SK-N-SH (cell line): ENCODE data around the gene CASTOR2. TPM values are rescaled to one million over a fixed set of nuclear protein-coding genes. Genes with fewer than 3 reads are reported as not detected.

Source experiments
- CTCF ChIA-PET: fragments of 300-600, 350-600 bp; formaldehyde crosslinking; extraction: SDS; loops from one replicate; lab custom pipeline; 2021; lab: Yijun Ruan, JAX
- POLR2A ChIA-PET: fragments of 350-600 bp; sonication (Branson Sonifier 250); formaldehyde crosslinking; extraction: SDS; loops from one replicate; lab custom pipeline; 2020; ENCODE audit warnings: antibody characterized with exemption, inconsistent platforms; lab: Yijun Ruan, JAX
- DNase-seq: peaks from one replicate; pipeline ENCODE4 v3.0.0; 2012
- H2AFZ ChIP-seq: fragments of 200-600 bp; sonication (generic); 2 replicates; pipeline ENCODE4 v1.8.1; 2016; ENCODE audit warnings: antibody characterized with exemption, mild to moderate bottlenecking, low read depth
- H3F3A ChIP-seq: fragments of 200-600 bp; sonication (generic); replicated peaks from 2 replicates; pipeline ENCODE3; 2016; ENCODE audit warnings: antibody characterized with exemption, mild to moderate bottlenecking; ENCODE audit not compliant: insufficient read depth
- H3K27ac ChIP-seq, 2 experiments: fragments of 200-500 bp in 1 of 2; fragments of 200-600 bp in 1 of 2; sonication (Bioruptor generic) in 1 of 2; sonication (generic), shearing (Covaris generic) in 1 of 2; 2 replicates each; pipeline versions ENCODE4 v1.5.1 to v1.6.1; 2014 to 2016; ENCODE audit warnings: low read depth in 2 of 2, inconsistent platforms in 1 of 2, low read length in 1 of 2, mild to moderate bottlenecking in 1 of 2, mixed read lengths in 1 of 2
- H3K27me3 ChIP-seq: fragments of 200-600 bp; sonication (generic), shearing (Covaris generic); 2 replicates; pipeline ENCODE4 v1.6.1; 2016; ENCODE audit warnings: mixed run types; ENCODE audit not compliant: insufficient read depth
- H3K36me3 ChIP-seq, 2 experiments: fragments of 200-500 bp in 1 of 2; fragments of 200-600 bp in 1 of 2; sonication (Bioruptor generic) in 1 of 2; sonication (generic) in 1 of 2; replicated peaks in 1 of 2; 2 replicates each; pipeline versions ENCODE3 to v1.5.1; 2014 to 2016; ENCODE audit warnings: low read length in 1 of 2, mild to moderate bottlenecking in 1 of 2; ENCODE audit not compliant: insufficient read depth in 2 of 2, control insufficient read depth in 1 of 2
- H3K4me1 ChIP-seq, 2 experiments: fragments of 200-500 bp in 1 of 2; fragments of 200-600 bp in 1 of 2; sonication (Bioruptor generic) in 1 of 2; sonication (generic), shearing (Covaris generic) in 1 of 2; 2 replicates each; pipeline versions ENCODE4 v1.5.1 to v1.6.1; 2014 to 2016; ENCODE audit warnings: low read depth in 1 of 2, low read length in 1 of 2, mixed run types in 1 of 2; ENCODE audit not compliant: insufficient read depth in 2 of 2, control insufficient read depth in 1 of 2
- H3K4me2 ChIP-seq: fragments of 200-600 bp; sonication (generic), shearing (Covaris generic); 2 replicates; pipeline ENCODE4 v1.6.1; 2017; ENCODE audit warnings: mixed run types
- H3K4me3 ChIP-seq, 2 experiments: fragments of 200-500 bp in 1 of 2; fragments of 200-600 bp in 1 of 2; sonication (Bioruptor generic) in 1 of 2; sonication (generic), shearing (Covaris generic) in 1 of 2; 2 replicates each; pipeline versions ENCODE4 v1.5.1 to v1.8.1; 2014 to 2016; ENCODE audit warnings: low read depth in 2 of 2, inconsistent platforms in 1 of 2, low read length in 1 of 2, mild to moderate bottlenecking in 1 of 2, mixed read lengths in 1 of 2, moderate library complexity in 1 of 2
- H3K79me2 ChIP-seq: fragments of 200-600 bp; sonication (generic); 2 replicates; pipeline ENCODE4 v1.8.1; 2017; ENCODE audit warnings: mild to moderate bottlenecking; ENCODE audit not compliant: insufficient read depth
- H3K9ac ChIP-seq: fragments of 200-600 bp; sonication (generic); 2 replicates; pipeline ENCODE4 v1.6.1; 2017; ENCODE audit warnings: mixed run types
- H3K9me2 ChIP-seq: fragments of 200-600 bp; sonication (generic); 2 replicates; pipeline ENCODE4 v1.6.1; 2017; ENCODE audit warnings: mixed run types
- H3K9me3 ChIP-seq: fragments of 200-600 bp; sonication (generic); 2 replicates; pipeline ENCODE4 v1.6.1; 2017; ENCODE audit warnings: mixed run types, mild to moderate bottlenecking, moderate library complexity
- H4K20me1 ChIP-seq: fragments of 200-600 bp; sonication (generic); 2 replicates; pipeline ENCODE4 v1.6.1; 2017; ENCODE audit warnings: mild to moderate bottlenecking, mixed run types; ENCODE audit not compliant: insufficient read depth
- CTCF ChIP-seq: fragments of 200-600 bp; sonication (generic); IDR thresholded peaks from 2 replicates; pipeline ENCODE4 v1.6.1; 2017; ENCODE audit warnings: antibody characterized with exemption, mild to moderate bottlenecking, moderate library complexity
- EP300 ChIP-seq, 2 experiments: IDR thresholded peaks; 2 replicates each; pipeline versions ENCODE4 v1.4.0 to v1.6.1; 2012; ENCODE audit warnings: borderline replicate concordance in 1 of 2, low read depth in 1 of 2, low read length in 1 of 2
- FOXM1 ChIP-seq: IDR thresholded peaks from 2 replicates; pipeline ENCODE4 v1.4.0; 2012; ENCODE audit warnings: low read depth, mild to moderate bottlenecking
- MEF2A ChIP-seq: IDR thresholded peaks from 2 replicates; pipeline ENCODE4 v1.4.0; 2012; ENCODE audit warnings: low read depth, borderline replicate concordance
- POLR2AphosphoS5 ChIP-seq: IDR thresholded peaks from 2 replicates; pipeline ENCODE4 v1.6.1; 2012; ENCODE audit warnings: low read depth, low read length
- RCOR1 ChIP-seq: fragments of 150-350 bp; IDR thresholded peaks from 2 replicates; pipeline ENCODE4 v1.6.1; 2017; ENCODE audit warnings: antibody characterized with exemption, low read length
- TAF1 ChIP-seq: IDR thresholded peaks from 2 replicates; pipeline ENCODE4 v1.6.1; 2012; ENCODE audit warnings: low read depth, mild to moderate bottlenecking, low read length, moderate library complexity, borderline replicate concordance
- TEAD4 ChIP-seq: IDR thresholded peaks from 2 replicates; pipeline ENCODE4 v1.4.0; 2012; ENCODE audit warnings: mild to moderate bottlenecking, borderline replicate concordance; ENCODE audit not compliant: insufficient read depth
- WGBS: methylation state at CpG from one replicate; pipeline ENCODE4 v1.1.6; 2017; ENCODE audit warnings: low lambda C conversion rate; 5-methylcytosine and 5-hydroxymethylcytosine counted together
- polyA plus RNA-seq, 3 experiments: library from polyadenylated mRNA; depleted of rRNA; stranded (reverse); fragments of >200 nt; gene quantifications; 2 replicates each; pipeline ENCODE4 v1.2.3, GENCODE V29; 2012

CASTOR2 gene
- polyA plus RNA-seq, 1 of the 3 experiments (the other 2 are of a cell fraction): 5.4 TPM

GRCh38 chr7:75040512-75040911 lies 76.0 kb downstream of the CASTOR2 start:
- TF ChIP-seq MEF2A: no peak
- TF ChIP-seq TEAD4: no peak
- no peak for TF ChIP-seq TAF1
- TF ChIP-seq CTCF: no peak
- no peak for TF ChIP-seq POLR2AphosphoS5
- TF ChIP-seq FOXM1: no peak
- TF ChIP-seq RCOR1: no peak

GRCh38 chr7:75042286-75042685 lies 77.8 kb downstream of the CASTOR2 start:
- H3K4me3 ChIP-seq: no peak overlapping the region
- H3K36me3 ChIP-seq: peaks cover 14 to 24% of the 10 kb centered on the region in 2 experiments
- CTCF ChIA-PET: interaction anchor here (1.0 to 1.1 kb wide), 2 partner anchors 9 to 625 kb away, joined by 3 to 8 read pairs; no protein-coding TSS in a partner anchor
- no peaks in the 10 kb centered on the region for H3K79me2 ChIP-seq
- no peak for DNase-seq
- no peak overlapping the region for H3K9ac ChIP-seq
- 94% methylated on average over 19 of the region's 19 CpGs for WGBS
- H3K27ac ChIP-seq: no peak overlapping the region
- no peaks in the 10 kb centered on the region for H3F3A ChIP-seq
- no peak for TF ChIP-seq EP300 (IDR thresholded peaks at IDR 0.05; ENCODE audit: borderline replicate concordance in 1 of 2, low read depth in 1 of 2, low read length in 1 of 2)
- TF ChIP-seq, all 33 proteins: peak for 0
- H3K9me3 ChIP-seq: no peaks in the 10 kb centered on the region
- no peak overlapping the region for H3K4me2 ChIP-seq
- H3K4me1 ChIP-seq: no peaks in the 10 kb centered on the region
- H2AFZ ChIP-seq: no peak overlapping the region
- H3K9me2 ChIP-seq: no peaks in the 10 kb centered on the region
- H4K20me1 ChIP-seq: no peaks in the 10 kb centered on the region
- POLR2A ChIA-PET: no interaction called here
- H3K27me3 ChIP-seq: no peaks in the 10 kb centered on the region

More at GRCh38 chr7:75040512-75040911, 76.0 kb downstream of the CASTOR2 start:
- Histone ChIP-seq H3K4me3 (no peak overlapping the region), H3K9me2 (no peaks in the 10 kb centered on the region), H4K20me1 (no peaks in the 10 kb centered on the region), H3F3A (no peaks in the 10 kb centered on the region), H3K79me2 (no peaks in the 10 kb centered on the region), H3K36me3 (peaks cover 11 to 16% of the 10 kb centered on the region in 2 experiments), H3K4me2 (no peak overlapping the region), H3K27ac (no peak overlapping the region), H3K9ac (no peak overlapping the region), H3K27me3 (no peaks in the 10 kb centered on the region), H3K9me3 (no peaks in the 10 kb centered on the region), H3K4me1 (no peaks in the 10 kb centered on the region), H2AFZ (no peak overlapping the region)
- CTCF ChIA-PET: no interaction called here
- POLR2A ChIA-PET: no interaction called here
- peak; percentile 23 for DNase-seq
- WGBS: 93% methylated on average over 10 of the region's 10 CpGs
